IMR-90 (cell line): ENCODE data around the gene ACOD1. TPM values are rescaled to one million over a fixed set of nuclear protein-coding genes. Genes with fewer than 3 reads are reported as not detected.

Source experiments
- ATAC-seq: fragments of 200-7000 bp; cut with Tn5 transposase; 2 replicates; pipeline ENCODE4 v1.9.1; 2020; ENCODE audit warnings: low read depth, mild to moderate bottlenecking, moderate library complexity
- BruUV-seq: library from RNA; stranded (reverse); fragments of 400-500 nt; replicated peaks from 2 replicates; lab custom pipeline; 2021; lab: Mats Ljungman, UMichigan
- CTCF ChIA-PET: fragments of 300-600 bp; formaldehyde crosslinking; extraction: SDS; loops from one replicate; lab custom pipeline; 2021; ENCODE audit warnings: antibody characterized with exemption; lab: Yijun Ruan, JAX
- POLR2A ChIA-PET: fragments of 300-600 bp; sonication (Branson Sonifier 250); formaldehyde crosslinking; loops from one replicate; lab custom pipeline; 2022; ENCODE audit warnings: antibody characterized with exemption; ENCODE audit not compliant: unreplicated experiment; lab: Charles Lee
- DNase-seq: peaks from one replicate; pipeline ENCODE4 v3.0.0; 2013
- H2AFZ ChIP-seq: replicated peaks from 2 replicates; pipeline ENCODE3; 2013; ENCODE audit warnings: low read length, mild to moderate bottlenecking; ENCODE audit not compliant: poor library complexity
- H2AK5ac ChIP-seq: 2 replicates; pipeline ENCODE4 v1.6.1; 2013; ENCODE audit warnings: low read depth, low read length, inconsistent platforms
- H2AK9ac ChIP-seq: replicated peaks from 2 replicates; pipeline ENCODE3; 2013; ENCODE audit warnings: mild to moderate bottlenecking, low read depth, low read length, moderate library complexity; ENCODE audit not compliant: poor library complexity
- H2BK120ac ChIP-seq: 2 replicates; pipeline ENCODE4 v1.6.1; 2013; ENCODE audit warnings: low read depth, low read length, inconsistent platforms
- H2BK15ac ChIP-seq: 3 replicates; pipeline ENCODE4 v1.6.1; 2013; ENCODE audit warnings: low read depth, low read length, inconsistent platforms
- H2BK20ac ChIP-seq: 2 replicates; pipeline ENCODE4 v1.6.1; 2013; ENCODE audit warnings: low read depth, mild to moderate bottlenecking, inconsistent platforms, low read length, moderate library complexity
- H2BK5ac ChIP-seq: 2 replicates; pipeline ENCODE4 v1.6.1; 2013; ENCODE audit warnings: mild to moderate bottlenecking, low read depth, low read length, inconsistent platforms; ENCODE audit not compliant: poor library complexity, severe bottlenecking
- H3K14ac ChIP-seq: replicated peaks from 2 replicates; pipeline ENCODE4 v1.6.1; 2013; ENCODE audit warnings: low read depth, low read length, inconsistent platforms
- H3K18ac ChIP-seq: 2 replicates; pipeline ENCODE4 v1.6.1; 2013; ENCODE audit warnings: low read depth, low read length, control low read depth
- H3K23ac ChIP-seq: 2 replicates; pipeline ENCODE4 v1.6.1; 2013; ENCODE audit warnings: low read depth, low read length, inconsistent platforms
- H3K27ac ChIP-seq: 2 replicates; pipeline ENCODE4 v1.5.1; 2013; ENCODE audit warnings: mild to moderate bottlenecking, control low read depth, low read length; ENCODE audit not compliant: insufficient read depth
- H3K27me3 ChIP-seq: 2 replicates; pipeline ENCODE4 v1.6.1; 2013; ENCODE audit warnings: low read length; ENCODE audit not compliant: control insufficient read depth, insufficient read depth
- H3K36me3 ChIP-seq: 2 replicates; pipeline ENCODE4 v1.6.1; 2013; ENCODE audit warnings: low read length, mixed read lengths; ENCODE audit not compliant: control insufficient read depth, insufficient read depth
- H3K4ac ChIP-seq: 2 replicates; pipeline ENCODE4 v1.6.1; 2013; ENCODE audit warnings: low read depth, low read length, inconsistent platforms
- H3K4me1 ChIP-seq: 2 replicates; pipeline ENCODE4 v1.6.1; 2013; ENCODE audit warnings: low read length, mixed read lengths; ENCODE audit not compliant: control insufficient read depth, insufficient read depth
- H3K4me2 ChIP-seq: 2 replicates; pipeline ENCODE4 v1.6.1; 2013; ENCODE audit warnings: low read depth, mild to moderate bottlenecking, control low read depth, low read length, moderate library complexity
- H3K4me3 ChIP-seq: 2 replicates; pipeline ENCODE4 v1.5.1; 2013; ENCODE audit warnings: low read depth, mild to moderate bottlenecking, control low read depth, low read length, moderate library complexity; ENCODE audit not compliant: insufficient read depth
- H3K56ac ChIP-seq: 2 replicates; pipeline ENCODE4 v1.6.1; 2013; ENCODE audit warnings: low read length, inconsistent platforms; ENCODE audit not compliant: insufficient read depth; ENCODE audit errors: extremely low read depth
- H3K79me1 ChIP-seq, 2 experiments: 2 replicates each; pipeline ENCODE4 v1.6.1; 2013; ENCODE audit warnings: low read length in 2 of 2, inconsistent platforms in 1 of 2, low read depth in 1 of 2
- H3K9ac ChIP-seq: 2 replicates; pipeline ENCODE4 v1.6.1; 2013; ENCODE audit warnings: low read depth, low read length, control low read depth
- H3K9me1 ChIP-seq: 2 replicates; pipeline ENCODE4 v1.6.1; 2013; ENCODE audit warnings: low read length, inconsistent platforms; ENCODE audit not compliant: insufficient read depth
- H3K9me3 ChIP-seq: 2 replicates; pipeline ENCODE4 v1.6.1; 2013; ENCODE audit warnings: low read length; ENCODE audit not compliant: control insufficient read depth, insufficient read depth
- H4K20me1 ChIP-seq: 2 replicates; pipeline ENCODE4 v1.6.1; 2013; ENCODE audit warnings: low read length, inconsistent platforms; ENCODE audit not compliant: insufficient read depth
- H4K5ac ChIP-seq: 2 replicates; pipeline ENCODE4 v1.6.1; 2013; ENCODE audit warnings: mild to moderate bottlenecking, low read depth, low read length, control low read depth
- H4K8ac ChIP-seq, 2 experiments: 2 replicates each; pipeline ENCODE4 v1.6.1; 2013; ENCODE audit warnings: low read depth in 2 of 2, low read length in 2 of 2, control low read depth in 1 of 2, inconsistent platforms in 1 of 2
- H4K91ac ChIP-seq: 2 replicates; pipeline ENCODE4 v1.6.1; 2013; ENCODE audit warnings: low read depth, low read length, inconsistent platforms; ENCODE audit not compliant: insufficient read depth
- MAFK ChIP-seq: IDR thresholded peaks from 2 replicates; pipeline ENCODE4 v1.6.1; 2012; ENCODE audit warnings: low read depth, low read length, improper control_type of control experiment
- MXI1 ChIP-seq: IDR thresholded peaks from 2 replicates; pipeline ENCODE4 v1.6.1; 2012; ENCODE audit warnings: low read depth, mild to moderate bottlenecking, low read length, moderate library complexity, borderline replicate concordance
- POLR2A ChIP-seq: IDR thresholded peaks from 2 replicates; pipeline ENCODE4 v1.6.1; 2012; ENCODE audit warnings: mild to moderate bottlenecking, low read depth, low read length
- RAD21 ChIP-seq: IDR thresholded peaks from 2 replicates; pipeline ENCODE4 v1.6.1; 2012; ENCODE audit warnings: low read length, improper control_type of control experiment
- RCOR1 ChIP-seq: IDR thresholded peaks from 2 replicates; pipeline ENCODE4 v1.6.1; 2012; ENCODE audit warnings: mild to moderate bottlenecking, low read length, improper control_type of control experiment; ENCODE audit not compliant: insufficient replicate concordance
- WGBS, 2 experiments: methylation state at CpG; one replicate each; pipeline versions ENCODE4 v1.1.5 to v1.1.7; 2013; ENCODE audit warnings: missing lambda C conversion rate in 2 of 2; ENCODE audit not compliant: insufficient read length in 1 of 2; ENCODE audit errors: extremely low coverage in 2 of 2; 5-methylcytosine and 5-hydroxymethylcytosine counted together
- dilution Hi-C: fragments of 300-500 bp; cut with HindIII; formaldehyde crosslinking; loops from one replicate; pipeline ENCODE4 v1.14.3; 2018; ENCODE audit warnings: low sequenced_read_pairs; ENCODE audit not compliant: unreplicated experiment
- in situ Hi-C: fragments of 300-500 bp; cut with MboI; formaldehyde crosslinking; loops from 3 replicates; pipeline ENCODE4 v1.14.3; 2019; ENCODE audit warnings: low sequenced_read_pairs, inconsistent platforms, mixed read lengths
- intact Hi-C: fragments of 100-400 bp; cut with micrococcal nuclease; formaldehyde crosslinking; loops from 2 replicates; pipeline ENCODE4 v1.10.0; 2022
- polyA plus RNA-seq, 3 experiments: library from polyadenylated mRNA; depleted of rRNA; stranded (reverse); fragments of >200 nt; gene quantifications; 2 replicates each; pipeline ENCODE4 v1.2.3, GENCODE V29; 2012; ENCODE audit warnings: low replicate concordance in 1 of 3
- total RNA-seq: library from RNA; depleted of rRNA; stranded (reverse); fragments of >200 nt; gene quantifications from 2 replicates; pipeline ENCODE4 v1.2.3, GENCODE V29; 2012

Gene ACOD1
- total and polyA plus RNA-seq, 2 of the 4 experiments (the other 2 are of a cell fraction) = not detected

- no peak for DNase-seq
- dilution Hi-C loops = no loop called here
- H2AK9ac ChIP-seq = no peak overlapping the region
- H3K4me1 ChIP-seq = no peaks in the 10 kb centered on the region
- H3K4me3 ChIP-seq = no peak overlapping the region
- H3K9me1 ChIP-seq = no peaks in the 10 kb centered on the region
- H2BK5ac ChIP-seq = no peak overlapping the region
- H3K9ac ChIP-seq = no peak overlapping the region
- no peak overlapping the region for H2AFZ ChIP-seq
- H3K18ac ChIP-seq = no peak overlapping the region
- ChIA-PET POLR2A (no interaction called here), CTCF (no interaction called here)
- H3K79me1 ChIP-seq = no peaks in the 10 kb centered on the region
- H4K8ac ChIP-seq = no peak overlapping the region
- peaks cover 22% of the 10 kb centered on the region for H3K27me3 ChIP-seq
- H3K9me3 ChIP-seq = no peaks in the 10 kb centered on the region
- no peak overlapping the region for H4K5ac ChIP-seq
- H4K91ac ChIP-seq = no peak overlapping the region
- no peak overlapping the region for H2BK15ac ChIP-seq
- no peak for ATAC-seq
- BruUV-seq = no TSS peak
- H3K4me2 ChIP-seq = no peak overlapping the region
- H3K36me3 ChIP-seq = no peaks in the 10 kb centered on the region
- no CpG with 5 or more reads among the region's 5 CpGs for WGBS, 2 experiments
- intact Hi-C loops = loop anchor here (5.0 to 10.0 kb wide), 2 partner anchors 96 to 1109 kb away; partner anchors contain the start of gene KCTD12
- no peaks in the 10 kb centered on the region for H4K20me1 ChIP-seq
- H3K4ac ChIP-seq = no peak overlapping the region
- no peak overlapping the region for H2AK5ac ChIP-seq
- H2BK20ac ChIP-seq = no peak overlapping the region
- no peak overlapping the region for H2BK120ac ChIP-seq
- H3K27ac ChIP-seq = no peak overlapping the region
- H3K56ac ChIP-seq = no peak overlapping the region
- in situ Hi-C loops = loop anchor here (25.0 kb wide), 1 partner anchor 1296 kb away; no protein-coding TSS in a partner anchor
- no peak overlapping the region for H3K14ac ChIP-seq
- H3K23ac ChIP-seq = no peak overlapping the region
- TF ChIP-seq POLR2A = no peak
- TF ChIP-seq RCOR1 = no peak
- no peak for TF ChIP-seq MAFK
- no peak for TF ChIP-seq MXI1
- no peak for TF ChIP-seq RAD21
Measured at GRCh38 chr13:76983676-76984075, 35.4 kb downstream of the ACOD1 start.
